Astrocyte of the spinal cord (primary cell): Measurements from ENCODE around the gene DDI1.

Experiments used
- DNase-seq: peaks from one replicate; pipeline ENCODE4 v3.0.0; 2011; ENCODE audit warnings: low read depth, low spot score
- H3K4me3 ChIP-seq: 2 replicates; pipeline ENCODE4 v1.5.1; 2011; ENCODE audit warnings: low read depth, mild to moderate bottlenecking, low read length, moderate library complexity
- CTCF ChIP-seq: IDR thresholded peaks from 2 replicates; pipeline ENCODE4 v1.5.1; 2012; ENCODE audit warnings: low read depth, mild to moderate bottlenecking, low read length, inconsistent platforms
- in situ Hi-C: cut with HindIII; loops from 2 replicates; pipeline ENCODE4 v1.10.0; 2017; ENCODE audit warnings: low sequenced_read_pairs

DDI1 gene

DNA sequence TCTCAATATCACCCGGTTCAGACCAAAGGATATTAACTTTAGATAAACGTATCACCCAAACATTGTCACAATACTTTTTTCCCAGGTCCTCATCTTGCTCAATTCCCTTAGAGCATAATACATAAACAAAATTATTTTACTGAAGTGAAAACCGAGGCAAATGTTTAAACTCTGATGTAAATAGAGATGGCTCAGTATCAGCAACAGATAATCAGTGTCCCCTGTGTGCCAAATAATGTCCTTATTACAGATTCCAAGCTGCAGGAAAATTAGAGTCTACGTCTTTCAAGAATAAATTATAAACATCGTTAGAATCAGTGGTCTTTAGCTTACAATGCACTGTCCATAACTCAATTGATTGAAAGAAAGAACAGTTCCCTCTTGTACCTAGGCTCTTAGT lies 50.2 kb downstream of the DDI1 start:
- H3K4me3 ChIP-seq, result no peak overlapping the region
- in situ Hi-C loops, result no loop called here
- no peak for DNase-seq
- no peak for TF ChIP-seq CTCF
